NOMO-1 treated with DMSO at 0.1 percent for 48 hours (cell line): ENCODE measurements around the gene UBE2N.
"Not testable (repeated sequence)": the region's sequence is repeated elsewhere in the genome, so short reads cannot be mapped to it uniquely, and the experiment has no call there.

Experiments used
- DNase-seq: peaks from one replicate; lab custom pipeline; 2025; ENCODE audit not compliant: unreplicated experiment; lab: John Stamatoyannopoulos, UW

The UBE2N gene

DNA sequence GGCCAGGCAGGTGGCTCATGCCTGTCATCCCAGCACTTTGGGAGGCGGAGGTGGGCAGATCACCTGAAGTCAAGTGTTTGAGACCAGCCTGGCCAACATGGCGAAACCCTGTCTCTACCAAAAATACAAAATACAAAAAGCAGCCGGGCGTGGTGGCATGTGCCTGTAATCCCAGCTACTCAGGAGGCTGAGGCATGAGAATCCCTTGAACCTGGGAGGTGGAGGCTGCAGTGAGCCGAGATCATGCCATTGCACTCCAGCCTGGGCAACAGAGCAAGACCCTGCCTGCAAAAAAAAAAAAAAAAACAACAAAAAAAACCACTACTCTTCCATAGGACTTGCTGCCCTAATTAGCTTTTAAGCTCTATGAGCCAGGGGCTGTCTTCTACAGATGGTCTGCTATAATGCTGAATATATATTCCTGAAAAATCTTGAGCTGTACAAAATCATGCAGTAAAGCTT, 59.7 kb downstream of the UBE2N start:
- not testable (repeated sequence) for DNase-seq

DNA sequence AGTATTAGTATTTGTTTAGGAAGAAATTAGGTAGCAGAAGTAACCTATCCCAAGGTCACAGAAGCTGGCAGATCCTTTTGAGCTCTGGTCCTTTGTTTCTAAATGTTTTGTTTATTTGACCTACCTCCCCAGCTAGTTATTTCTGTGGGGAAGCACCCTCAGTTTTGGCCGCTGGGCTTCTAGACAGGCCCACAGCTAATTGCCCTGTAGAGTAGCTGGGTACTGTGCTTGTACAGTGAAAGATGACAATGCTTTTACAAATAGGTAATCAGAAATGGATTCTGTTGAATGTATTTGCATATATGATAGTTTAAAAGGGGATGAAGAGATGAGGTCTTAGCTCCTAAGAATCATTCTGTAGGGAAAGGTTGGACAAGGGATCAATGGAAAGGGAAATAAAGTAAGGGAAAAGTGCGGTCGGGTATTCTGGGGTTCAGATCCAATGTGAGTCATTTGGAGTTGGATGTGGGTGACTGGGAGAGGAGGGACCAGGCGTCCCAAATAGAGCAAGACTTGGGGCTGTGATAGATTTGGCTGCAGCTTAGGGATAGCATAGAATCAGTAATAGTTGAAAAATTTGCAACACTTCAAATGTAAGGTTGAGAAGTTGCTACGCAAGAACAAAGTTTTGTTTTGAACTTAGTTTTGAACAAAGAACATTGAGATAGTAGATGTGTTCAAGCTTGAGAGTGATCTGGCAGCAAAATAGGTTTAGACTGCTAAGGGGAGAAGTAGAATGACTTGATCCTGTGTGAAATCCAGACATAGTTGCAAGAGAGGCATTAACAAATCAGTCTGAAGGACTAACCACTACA, 60.4 kb downstream of the UBE2N start:
- no peak for DNase-seq

DNA sequence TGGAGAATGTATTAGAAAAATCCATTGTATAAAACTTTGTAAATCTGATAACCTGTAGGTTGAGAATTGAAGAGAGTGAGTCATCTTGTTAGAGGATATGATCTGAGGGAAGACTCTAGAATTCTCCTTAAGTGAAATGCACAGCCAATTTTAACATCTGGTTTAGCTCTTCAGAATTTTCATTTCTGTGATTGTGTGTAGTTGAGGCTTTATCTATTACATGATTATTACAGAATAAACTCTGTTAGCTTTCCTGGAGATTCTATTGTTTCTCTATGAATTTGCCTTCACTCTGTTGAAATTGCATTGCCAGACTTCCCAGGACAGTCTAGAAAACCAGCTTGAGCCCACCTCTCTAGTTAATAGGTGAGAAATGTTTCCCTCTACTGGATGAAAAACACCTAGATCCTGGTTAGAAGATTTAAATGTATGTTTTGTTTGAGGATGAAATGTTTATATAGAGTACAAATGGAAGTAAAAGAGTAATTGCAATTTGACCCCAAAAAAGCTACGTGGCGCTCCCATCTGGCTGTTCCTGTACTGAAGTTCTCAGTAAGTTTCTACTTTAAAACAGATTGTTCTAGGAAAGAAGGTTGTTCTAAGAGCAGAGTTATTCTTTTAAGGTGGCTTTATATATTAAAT, 61.1 kb downstream of the UBE2N start:
- peak; percentile 29 for DNase-seq

DNA sequence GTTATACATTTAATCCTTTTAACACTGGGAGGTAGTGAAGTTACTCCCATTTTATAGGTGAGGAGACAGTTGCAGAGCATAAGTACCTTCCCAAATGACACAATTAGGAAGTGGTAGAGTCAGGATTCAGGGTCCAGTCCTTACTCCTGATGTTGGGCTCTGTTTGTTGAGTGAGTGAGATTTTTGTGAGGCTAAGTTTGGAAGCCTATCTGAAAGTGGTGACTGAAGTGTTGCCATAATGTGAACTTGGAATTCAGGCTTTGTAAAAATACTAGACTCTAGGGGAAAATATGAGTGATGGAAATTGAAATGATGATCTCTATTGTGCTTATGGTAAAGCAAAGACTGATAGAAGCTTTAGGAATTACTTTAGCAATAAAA, 61.8 kb downstream of the UBE2N start:
- DNase-seq = no peak

DNA sequence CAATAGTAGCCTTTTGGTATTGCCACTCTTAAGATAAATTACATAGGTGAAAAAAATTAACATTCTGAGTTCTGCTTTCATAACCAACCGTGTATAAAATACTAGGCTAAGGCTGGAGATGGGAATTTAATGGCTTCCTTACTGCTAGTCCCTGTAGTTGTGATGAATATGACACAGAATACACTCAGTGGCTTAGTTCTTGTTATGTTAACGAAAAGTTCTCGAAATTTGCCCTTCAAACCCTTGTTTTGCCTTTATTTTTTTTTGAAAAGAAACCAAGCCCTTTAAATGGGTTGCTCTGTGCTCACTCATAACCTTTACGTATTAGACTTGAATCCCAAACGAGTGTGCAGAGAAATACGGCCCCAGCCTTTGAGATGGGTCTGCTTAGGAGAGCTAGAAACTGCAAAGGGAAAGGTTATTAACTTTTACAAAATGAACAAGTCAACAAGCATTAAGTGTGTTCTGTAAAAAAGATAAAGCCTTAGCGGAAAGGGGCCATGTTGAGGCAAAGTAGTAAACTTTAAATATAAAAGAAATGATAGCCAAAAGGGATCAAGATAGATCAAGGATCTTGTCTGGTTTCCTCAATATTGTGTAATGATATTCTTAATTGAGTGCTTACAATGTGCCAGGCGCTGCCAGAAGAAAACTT, 62.3 kb downstream of the UBE2N start:
- no peak for DNase-seq

DNA sequence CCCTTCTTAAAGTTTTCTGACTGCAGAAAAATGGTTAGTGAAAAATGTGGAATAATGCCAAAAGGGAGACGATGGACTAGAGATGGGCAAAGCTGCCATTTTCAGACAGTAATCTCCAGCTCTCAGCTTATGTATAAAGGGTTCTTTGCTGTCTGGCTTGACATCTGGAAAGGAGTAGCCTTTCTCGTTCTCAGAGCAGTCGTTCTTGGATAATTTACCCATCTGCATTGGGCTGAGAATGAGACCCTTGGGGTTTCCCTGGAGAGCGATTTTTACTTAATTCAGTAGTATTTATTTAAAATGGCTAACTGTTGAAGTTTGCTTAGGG, 62.8 kb downstream of the UBE2N start:
- peak; percentile 37 for DNase-seq

DNA sequence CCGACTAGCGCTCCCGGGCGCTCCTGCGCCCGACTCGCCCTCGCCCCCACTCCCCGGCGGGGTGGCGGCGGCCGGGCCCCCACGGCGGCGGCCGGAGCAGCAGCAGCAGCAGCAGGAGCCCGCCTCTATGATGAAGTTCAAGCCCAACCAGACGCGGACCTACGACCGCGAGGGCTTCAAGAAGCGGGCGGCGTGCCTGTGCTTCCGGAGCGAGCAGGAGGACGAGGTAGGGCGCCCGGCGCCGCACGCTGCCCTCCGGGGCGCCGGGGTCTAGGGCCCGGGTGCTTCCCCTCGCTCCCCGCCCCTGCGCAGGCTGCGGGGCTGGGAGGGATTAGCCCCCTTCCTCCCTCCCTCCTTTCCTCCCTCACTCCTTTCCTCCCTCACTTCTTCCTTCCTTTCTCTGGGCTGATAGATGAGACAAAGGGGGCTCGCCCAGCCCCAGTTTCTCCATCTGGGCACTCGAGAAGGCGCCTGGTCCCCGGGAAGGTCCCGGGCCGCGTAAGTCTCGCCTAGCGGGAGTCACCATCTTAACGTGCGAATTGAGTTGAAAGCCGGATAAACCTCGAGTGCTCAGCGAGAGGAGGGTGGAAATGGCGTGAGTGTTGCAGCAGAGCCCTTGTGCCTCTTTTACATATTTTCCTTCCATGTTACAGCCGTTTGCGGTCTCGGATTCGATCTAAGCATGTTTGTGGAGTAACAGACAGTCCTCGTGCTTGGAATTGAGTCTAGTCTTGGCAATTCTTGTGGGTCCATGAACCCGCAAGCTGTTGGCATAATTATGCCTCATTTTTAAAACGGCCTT, 63.4 kb downstream of the UBE2N start:
- DNase-seq = peak; percentile 54

DNA sequence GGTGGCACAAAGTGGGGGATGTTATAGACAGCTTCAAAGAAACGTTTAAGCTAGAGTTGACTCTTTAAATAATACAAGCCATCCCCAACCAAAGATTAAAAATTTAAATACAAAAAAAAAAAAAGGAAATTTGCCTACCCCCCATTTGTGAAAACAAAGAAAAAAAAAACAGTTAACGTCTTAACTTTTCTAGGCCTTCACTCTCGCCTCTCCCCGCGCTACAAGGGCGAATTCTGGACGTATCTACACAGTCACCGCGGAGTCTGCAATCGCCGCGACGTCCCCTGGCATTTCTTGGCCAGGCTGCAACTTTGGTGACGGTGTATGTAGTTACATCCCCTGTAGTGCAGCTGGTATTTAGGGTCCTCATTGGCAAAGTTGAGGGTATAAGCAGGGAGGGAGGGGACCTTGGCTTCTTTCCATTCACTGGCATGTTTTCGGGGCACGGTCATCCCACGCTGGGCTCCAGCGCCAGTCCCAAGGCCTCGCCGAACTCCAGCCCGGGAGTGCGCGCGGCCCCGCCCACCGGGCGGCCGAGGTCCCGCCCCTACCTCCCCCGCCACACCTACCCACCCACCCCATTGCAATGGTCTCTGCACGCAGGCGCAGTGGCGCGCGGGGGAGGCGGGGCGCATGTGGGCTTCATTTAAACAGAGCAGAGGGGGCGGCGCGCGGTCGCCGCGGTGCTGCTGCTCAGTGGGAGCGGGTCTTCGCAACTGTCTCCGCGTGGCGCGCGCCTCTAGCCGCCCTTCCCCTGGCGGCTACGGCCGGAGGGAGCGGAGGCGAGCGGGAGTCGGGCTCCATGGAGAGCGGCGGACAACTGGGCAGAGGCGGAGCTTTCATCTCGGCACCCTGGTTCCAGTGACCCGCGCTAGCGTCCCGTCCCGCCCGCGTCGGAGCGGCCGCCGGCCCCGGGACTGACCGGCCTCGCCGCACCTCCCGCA, 64.2 kb downstream of the UBE2N start, which contains the start of gene NUDT4:
Gene NUDT4 (plus strand): TSS at position 674 of the 944 bp plus-strand sequence. CDS start 398 bp downstream, outside the sequence.
- DNase-seq = peak; percentile 85

DNA sequence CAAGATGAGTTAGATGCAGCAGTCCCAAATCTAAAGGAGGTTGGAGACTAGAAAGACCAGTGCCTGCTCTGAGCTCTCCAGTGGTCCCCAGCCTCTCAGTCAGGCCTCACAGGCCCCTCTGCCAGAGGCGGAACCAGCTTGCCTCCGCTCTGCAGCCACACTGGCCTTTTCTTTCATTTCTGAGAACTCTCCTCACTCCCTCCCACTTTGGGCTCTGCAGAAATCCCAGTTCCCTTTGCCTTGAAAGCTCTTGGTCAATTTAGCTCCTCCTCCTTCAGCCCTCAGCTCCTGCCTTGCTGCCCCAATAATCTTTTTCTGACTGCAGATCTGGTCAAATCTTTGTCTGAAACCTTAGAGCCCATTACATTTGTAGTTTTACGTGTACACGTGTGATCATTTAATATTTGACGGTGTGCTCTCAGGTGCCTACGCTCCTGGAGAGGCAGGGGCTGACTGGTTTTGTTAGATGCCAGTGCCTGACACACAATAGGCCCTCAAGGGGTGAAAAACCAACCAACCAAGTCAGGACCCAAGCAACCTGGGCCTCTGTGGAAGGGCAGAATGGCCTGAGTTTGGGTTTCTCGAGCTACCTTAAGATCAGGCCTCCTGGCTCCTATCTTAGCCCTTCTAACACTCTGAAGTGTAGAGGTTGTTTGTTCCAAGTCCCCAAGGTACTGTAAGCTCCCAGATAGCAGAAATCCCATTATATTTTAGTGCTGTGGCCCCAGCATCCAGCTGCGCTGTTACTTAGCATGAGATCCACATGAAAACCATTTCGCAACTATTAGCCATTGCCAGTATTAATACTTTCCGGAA, 65.1 kb downstream of the UBE2N start:
- peak; percentile 38 for DNase-seq

DNA sequence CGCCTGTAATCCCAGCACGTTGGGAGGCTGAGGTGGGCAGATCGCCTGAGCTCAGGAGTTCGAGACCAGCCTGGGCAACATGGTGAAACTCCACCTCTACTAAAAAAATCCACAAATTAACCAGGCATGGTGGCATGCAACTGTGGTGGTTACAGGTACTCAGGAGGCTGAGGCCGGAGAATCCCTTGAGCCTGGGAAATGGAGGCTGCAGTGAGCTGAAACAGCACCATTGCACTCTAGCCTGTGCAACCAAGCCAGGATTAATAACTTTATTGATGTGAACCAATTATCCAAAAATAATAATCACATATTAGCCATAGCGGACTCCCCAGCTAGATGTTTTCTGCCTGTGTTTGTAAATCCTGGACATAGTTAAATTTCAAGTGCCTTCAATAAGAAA, 65.8 kb downstream of the UBE2N start:
- no peak for DNase-seq

DNA sequence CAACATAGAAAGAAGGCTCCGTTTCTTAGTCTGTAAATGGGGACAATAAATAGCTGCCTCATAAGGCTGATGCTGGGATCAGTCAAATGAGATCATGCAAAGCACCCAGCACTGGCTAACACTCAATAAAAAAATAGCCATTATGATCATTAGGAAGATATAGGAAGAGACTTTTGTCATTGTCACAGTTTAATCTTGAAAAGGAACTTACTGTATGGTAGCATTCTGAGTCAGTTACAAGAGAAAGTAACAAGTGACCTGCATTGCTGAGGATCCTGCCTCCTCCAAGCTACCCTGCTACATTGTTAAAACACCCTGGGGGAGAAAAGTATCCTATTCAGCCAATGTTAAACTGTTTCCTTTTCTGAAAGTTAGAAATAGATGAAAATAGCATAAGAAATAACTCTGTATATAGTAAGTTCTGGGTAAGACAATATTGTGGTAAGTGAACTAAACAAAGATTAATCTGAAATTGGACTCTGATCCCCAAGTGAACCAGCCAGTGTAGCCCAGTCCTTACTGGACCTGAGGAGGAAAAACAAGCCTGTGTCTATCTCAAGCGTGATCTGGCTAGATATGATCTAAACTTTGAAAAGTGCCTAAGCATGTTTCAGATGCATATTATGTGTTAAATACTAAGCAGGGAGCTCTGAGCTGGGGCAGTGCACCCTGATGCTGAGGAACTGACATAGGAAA, 67.6 kb downstream of the UBE2N start:
- no peak for DNase-seq

DNA sequence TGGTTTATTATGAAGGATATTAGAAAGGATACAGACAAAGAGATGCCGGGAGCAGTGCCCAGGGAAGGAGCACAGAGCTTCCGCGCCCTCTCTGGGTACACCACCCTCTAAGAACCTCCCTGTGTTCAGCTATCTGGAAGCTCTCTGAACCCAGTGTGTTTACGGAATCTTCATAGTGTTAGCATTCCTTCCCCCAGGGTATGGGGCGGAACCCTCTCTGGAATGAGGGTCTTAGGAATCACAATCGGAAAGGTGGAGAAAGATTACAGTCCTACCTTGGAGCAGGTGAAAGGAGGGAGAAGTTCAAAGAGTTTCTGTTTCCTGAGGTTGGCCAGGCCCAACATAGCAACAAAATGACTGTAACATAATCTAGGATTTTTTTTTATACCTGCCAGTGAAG, 70.8 kb downstream of the UBE2N start:
- DNase-seq = no peak

DNA sequence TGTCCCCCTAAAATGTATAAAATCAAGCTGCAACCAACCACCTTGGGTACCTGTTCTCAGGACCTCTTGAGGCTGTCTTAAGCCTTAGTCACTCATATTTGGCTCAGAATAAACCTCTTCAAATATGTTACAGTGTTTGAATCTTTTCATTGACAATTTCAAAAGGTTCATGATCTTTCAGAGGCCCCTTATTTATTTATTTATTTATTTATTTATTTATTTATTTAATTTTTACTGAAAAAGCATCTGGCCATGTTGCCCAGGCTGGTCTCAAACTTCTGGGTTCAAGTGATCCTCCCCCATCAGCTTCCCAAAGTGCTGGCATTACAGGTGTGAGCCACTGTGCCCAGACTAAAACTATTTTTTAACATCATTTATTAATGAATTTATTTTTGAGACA, 72.2 kb downstream of the UBE2N start:
- DNase-seq = no peak

DNA sequence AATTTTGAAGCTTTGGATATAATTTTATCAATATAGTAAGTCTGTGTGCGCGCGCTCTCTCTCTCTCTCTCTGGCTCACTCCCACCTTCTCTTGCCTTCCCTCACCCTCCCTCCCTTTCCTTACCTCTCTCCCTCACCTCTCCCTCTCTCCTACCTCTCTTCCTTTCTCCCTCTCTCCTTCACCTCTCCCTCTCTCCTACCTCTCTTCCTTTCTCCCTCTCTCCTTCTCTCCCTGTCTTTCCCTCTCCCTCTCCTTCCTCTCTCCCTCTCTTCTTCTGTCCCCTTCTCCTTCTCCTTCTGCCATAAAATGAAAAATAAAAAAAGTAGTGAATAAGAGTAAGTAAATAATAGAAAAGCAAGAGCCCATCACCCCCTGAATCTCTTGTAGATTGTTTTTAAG, 73.0 kb downstream of the UBE2N start:
- DNase-seq = no peak

DNA sequence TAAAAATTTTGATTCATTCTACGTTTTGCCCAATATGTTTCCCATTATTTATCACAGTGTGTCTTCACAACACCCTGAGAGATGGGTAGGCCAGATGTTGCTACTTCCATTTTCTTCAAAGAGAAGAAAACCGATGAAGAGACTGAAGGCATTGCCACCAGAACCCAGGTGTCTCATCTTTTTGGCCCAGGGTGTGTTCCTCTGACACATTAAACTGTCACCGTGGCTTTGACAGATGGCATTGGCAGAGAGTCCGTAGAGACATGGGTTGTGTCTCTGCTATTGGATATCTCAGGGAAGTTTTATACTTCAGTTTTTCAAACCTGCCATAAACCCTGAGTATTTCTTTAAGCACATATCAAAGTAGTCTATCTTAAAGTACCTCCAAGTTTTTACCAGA, 75.3 kb downstream of the UBE2N start:
- DNase-seq = no peak

DNA sequence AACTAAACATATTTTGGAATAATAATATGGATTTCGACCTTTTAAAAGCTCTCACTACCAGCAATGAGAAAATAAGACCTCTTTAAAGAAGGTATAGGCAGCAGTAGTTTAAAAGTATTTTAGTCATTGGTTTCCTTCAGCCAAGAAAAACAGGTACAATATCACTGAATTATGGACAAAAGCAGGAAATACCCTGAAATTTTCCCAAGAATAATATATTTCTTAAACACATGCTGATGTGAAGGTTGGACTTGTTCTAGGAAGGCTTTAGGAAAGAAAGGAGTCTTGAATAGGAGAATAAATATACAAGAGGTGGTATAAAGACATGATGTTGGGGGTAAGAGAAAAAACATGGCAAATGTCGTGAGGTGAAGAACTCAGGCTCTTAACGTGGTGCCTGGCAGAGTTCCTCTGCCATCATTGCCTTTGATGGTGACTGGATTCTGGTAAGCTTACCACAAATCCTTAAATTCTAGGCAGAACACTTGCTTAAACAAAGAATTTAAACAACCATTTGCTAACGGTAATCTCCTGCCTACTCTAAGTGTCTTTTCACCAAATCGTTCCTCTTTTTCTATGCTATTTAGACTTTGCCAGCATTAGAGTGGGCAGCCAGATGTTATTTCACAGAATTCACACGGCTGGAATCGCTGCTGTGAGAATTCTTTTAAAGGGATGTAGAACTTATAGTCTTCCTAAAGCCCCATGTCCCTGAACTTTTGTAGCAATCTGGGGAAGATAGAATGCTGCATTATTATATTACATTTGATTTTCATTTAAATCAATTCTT, 75.9 kb downstream of the UBE2N start:
- no peak for DNase-seq

DNA sequence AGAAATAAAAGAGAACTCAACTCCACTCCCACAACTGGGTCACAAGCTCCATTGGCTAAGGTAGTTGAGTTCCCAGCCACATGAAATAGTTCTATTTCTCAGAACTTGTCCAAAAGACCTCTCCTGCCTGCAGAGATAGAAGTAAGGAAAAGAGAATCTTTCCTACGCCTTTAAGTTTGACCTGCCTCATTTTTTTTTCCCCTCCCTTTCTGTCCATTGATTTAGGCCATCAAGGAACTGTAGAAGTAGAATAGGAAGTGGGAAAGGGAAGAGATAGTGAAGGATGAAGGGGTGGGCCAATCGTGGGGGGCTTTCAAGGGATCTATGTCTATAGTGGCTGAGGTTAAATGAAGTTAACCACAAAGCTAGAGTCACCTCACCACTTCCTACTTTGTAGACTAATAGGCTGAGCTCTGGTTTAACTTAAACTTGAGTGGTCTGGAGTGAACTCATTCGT, 77.9 kb downstream of the UBE2N start:
- DNase-seq = peak; percentile 82
